Superior temporal gyrus (tissue), 1 donor: ENCODE results near the gene OLIG2.

ENCODE experiments used
- DNase-seq: peaks from one replicate; pipeline ENCODE4 v3.0.0-alpha.2; 2016; ENCODE audit errors: extremely low spot score

The OLIG2 gene

GRCh38 chr21:33064623-33065390 is 39.1 kb downstream of the OLIG2 start:
- no peak for DNase-seq

- DNase-seq, result no peak
Measured at GRCh38 chr21:33067043-33067442, 41.3 kb downstream of the OLIG2 start.

- DNase-seq, result no peak
Measured at GRCh38 chr21:33067457-33067856, 41.7 kb downstream of the OLIG2 start.

- DNase-seq, result no peak
Measured at GRCh38 chr21:33069243-33069642, 43.5 kb downstream of the OLIG2 start.

- no peak for DNase-seq
Measured at GRCh38 chr21:33069645-33069993, 43.9 kb downstream of the OLIG2 start.

GRCh38 chr21:33069994-33070743 is 44.4 kb downstream of the OLIG2 start, which contains the start of gene OLIG1:
TSS of gene OLIG1 (plus strand) at chr21:33070141. CDS start at chr21:33070247, 106 bp downstream.
- peak; percentile 80 for DNase-seq

- no peak for DNase-seq
Measured at GRCh38 chr21:33070744-33070997, 44.9 kb downstream of the OLIG2 start.

GRCh38 chr21:33070998-33071769 is 45.4 kb downstream of the OLIG2 start:
- no peak for DNase-seq

- no peak for DNase-seq
Measured at GRCh38 chr21:33071770-33072306, 46.1 kb downstream of the OLIG2 start.

- no peak for DNase-seq
Measured at GRCh38 chr21:33073636-33074035, 47.9 kb downstream of the OLIG2 start.

GRCh38 chr21:33075128-33075527 is 49.4 kb downstream of the OLIG2 start:
- no peak for DNase-seq

GRCh38 chr21:33075596-33076195 is 50.0 kb downstream of the OLIG2 start:
- no peak for DNase-seq

- DNase-seq, result no peak
Measured at GRCh38 chr21:33076600-33077329, 51.0 kb downstream of the OLIG2 start.
